ENCODE results near the gene PLLP.
A peak's percentile ranks its signal among the peaks of the same experiment; 100 is the strongest.

Gene PLLP

GRCh38 chr16:57225978-57226377 is 58.5 kb downstream of the PLLP start:
- DNase-seq (ENCODE audit: low read depth) = no peak

GRCh38 chr16:57224651-57225335 is 59.7 kb downstream of the PLLP start:
- no peak for DNase-seq (ENCODE audit: low read depth)

DNA sequence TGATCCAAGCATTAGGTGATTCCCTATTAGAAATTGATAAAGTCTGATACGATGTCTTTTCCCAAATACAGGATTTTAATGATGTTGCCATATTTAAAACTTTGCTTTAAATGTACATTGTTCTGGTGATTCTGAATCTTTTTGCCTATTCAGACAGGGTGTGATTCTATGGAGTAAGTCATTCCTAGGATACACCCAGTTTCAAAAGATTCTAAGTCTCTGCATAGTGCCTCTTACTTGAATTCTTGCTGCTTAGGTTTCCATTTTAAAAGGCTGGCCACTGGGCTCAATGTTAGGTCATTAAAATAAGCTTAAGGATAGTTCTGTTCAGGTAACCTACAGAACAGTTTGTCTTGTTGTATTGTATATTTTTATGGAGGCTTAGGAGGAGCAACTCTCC is 61.4 kb downstream of the PLLP start:
- no peak for DNase-seq (ENCODE audit: low read depth)

DNA sequence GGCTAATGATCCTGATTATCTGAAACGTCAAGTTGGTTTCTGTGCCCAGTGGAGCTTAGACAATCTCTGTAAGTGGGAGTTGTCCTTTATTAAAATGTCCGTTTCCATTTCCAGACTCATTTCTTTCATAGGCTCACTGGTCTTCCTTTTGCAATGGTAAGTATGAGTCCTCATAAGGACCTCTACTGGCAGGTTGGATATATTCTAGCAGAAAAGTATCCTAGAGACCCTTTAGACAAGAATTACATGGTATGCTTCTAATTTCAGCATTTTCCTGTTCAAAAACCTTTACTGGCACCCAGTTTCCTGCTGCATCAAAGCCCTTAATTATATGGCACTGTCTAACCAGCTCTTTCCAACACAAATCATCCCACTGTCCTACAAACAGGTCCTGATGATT is 67.5 kb downstream of the PLLP start:
- DNase-seq (ENCODE audit: low read depth) = no peak

GRCh38 chr16:57213462-57213861 is 71.0 kb downstream of the PLLP start:
- peak; percentile 31 for DNase-seq (ENCODE audit: low read depth)

GRCh38 chr16:57209780-57210179 is 74.7 kb downstream of the PLLP start:
- no peak for DNase-seq (ENCODE audit: low read depth)

- DNase-seq (ENCODE audit: low read depth) = no peak
Observed at GRCh38 chr16:57208926-57209325, 75.5 kb downstream of the PLLP start.
